Embryonic facial prominence (tissue), 1 donor: ENCODE data around the gene CTCF.

Experiments used
- DNase-seq: peaks from one replicate; pipeline ENCODE4 v3.0.0-alpha.2; 2016; ENCODE audit errors: extremely low spot score

The CTCF gene

GRCh38 chr16:67679935-67680897 is 117.9 kb downstream of the CTCF start:
- DNase-seq, result no peak

- DNase-seq, result no peak
These were observed 121.4 kb downstream of the CTCF start for GRCh38 chr16:67683767-67684166.

- DNase-seq, result no peak
These were observed 123.2 kb downstream of the CTCF start for GRCh38 chr16:67685388-67686112.
